ENCODE results near the gene ALG8. TPM values are rescaled to one million over a fixed set of nuclear protein-coding genes. Genes with fewer than 3 reads are reported as not detected.
"Not testable (repeated sequence)": the region's sequence is repeated elsewhere in the genome, so short reads cannot be mapped to it uniquely, and the experiment has no call there.

ALG8 gene
- polyA plus RNA-seq, 1 donor from 2014 or later = 42.1 TPM

DNA sequence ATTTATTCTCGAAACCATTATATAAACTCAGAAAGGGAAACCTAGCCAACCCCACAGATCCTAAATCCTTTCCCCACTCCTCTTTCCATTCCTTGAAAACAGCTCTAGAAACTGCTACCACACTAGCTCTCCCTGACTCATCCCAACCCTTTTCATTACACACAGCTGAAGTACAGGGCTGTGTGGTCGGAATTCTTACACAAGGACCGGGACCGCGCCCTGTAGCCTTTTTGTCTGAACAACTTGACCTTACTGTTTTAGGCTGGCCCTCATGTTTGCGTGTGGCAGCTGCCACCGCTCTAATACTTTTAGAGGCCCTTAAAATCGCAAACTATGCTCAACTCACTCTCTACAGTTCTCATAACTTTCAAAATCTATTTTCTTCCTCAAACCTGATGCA lies 54.9 kb downstream of the ALG8 start:
- not testable (repeated sequence) for H3K4me2 ChIP-seq (ENCODE audit: low read length)

DNA sequence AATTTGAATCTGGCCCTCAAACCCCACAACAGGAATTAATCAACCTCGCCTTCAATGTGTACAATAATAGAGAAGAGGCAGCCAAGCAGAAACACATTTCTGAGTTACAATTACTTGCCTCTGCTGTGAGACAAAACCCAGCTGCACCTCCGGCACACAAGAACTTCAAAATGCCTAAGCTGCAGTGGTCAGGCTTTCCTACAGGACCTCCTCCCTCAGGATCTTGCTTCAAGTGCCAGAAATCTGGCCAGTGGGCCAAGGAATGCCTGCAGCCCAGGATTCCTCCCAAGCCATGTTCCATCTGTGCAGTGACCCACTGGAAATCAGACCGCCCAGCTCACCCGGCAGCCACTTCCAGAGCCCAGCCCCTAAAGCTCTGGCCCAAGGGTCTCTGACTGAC lies 56.4 kb downstream of the ALG8 start:
- Histone ChIP-seq H3F3A (ENCODE audit: insufficient read depth, low read length, poor library complexity, severe bottlenecking) (no peaks in the 10 kb centered on the region), H3K9me3 (ENCODE audit: low read length) (no peaks in the 10 kb centered on the region), H3K9me2 (ENCODE audit: insufficient read depth, low read length) (no peaks in the 10 kb centered on the region), H3K36me3 (ENCODE audit: insufficient read depth, low read length) (no peaks in the 10 kb centered on the region), H3K79me2 (replicated peaks; ENCODE audit: insufficient read depth, low read length) (peaks cover 23% of the 10 kb centered on the region), H3K27ac (ENCODE audit: low read length) (no peak overlapping the region), H2AFZ (ENCODE audit: low read depth, low read length) (no peak overlapping the region), H3K9ac (ENCODE audit: low read length) (no peak overlapping the region), H4K20me1 (ENCODE audit: insufficient read depth) (no peaks in the 10 kb centered on the region), H3K4me2 (ENCODE audit: low read length) (no peak overlapping the region), H3K4me3 (ENCODE audit: low read length) (no peak overlapping the region), H3K27me3 (ENCODE audit: insufficient read depth, low read depth, low read length) (no peaks in the 10 kb centered on the region)
- TF ChIP-seq EP300 (conservative IDR thresholded peaks at IDR 0.05; ENCODE audit: poor library complexity, severe bottlenecking) (no peak), MXI1 (conservative IDR thresholded peaks at IDR 0.05; ENCODE audit: poor library complexity, severe bottlenecking) (no peak), RAD21 (conservative IDR thresholded peaks at IDR 0.05) (no peak), EZH2 (IDR thresholded peaks at IDR 0.05; ENCODE audit: borderline replicate concordance, insufficient read depth, low read length, poor library complexity, severe bottlenecking) (no peak)

More for the DNA sequence above, 54.9 kb downstream of the ALG8 start:
- not testable (repeated sequence) for H3F3A ChIP-seq (ENCODE audit: insufficient read depth, low read length, poor library complexity, severe bottlenecking); H3K36me3 ChIP-seq (ENCODE audit: insufficient read depth, low read length); H2AFZ ChIP-seq (ENCODE audit: low read depth, low read length); H4K20me1 ChIP-seq (ENCODE audit: insufficient read depth); H3K9me2 ChIP-seq (ENCODE audit: insufficient read depth, low read length); H3K4me3 ChIP-seq (ENCODE audit: low read length); H3K27me3 ChIP-seq (ENCODE audit: insufficient read depth, low read depth, low read length); H3K79me2 ChIP-seq (replicated peaks; ENCODE audit: insufficient read depth, low read length); H3K27ac ChIP-seq (ENCODE audit: low read length); H3K9ac ChIP-seq (ENCODE audit: low read length); H3K9me3 ChIP-seq (ENCODE audit: low read length)

- Histone ChIP-seq H3K4me3 (ENCODE audit: low read length) (no peak overlapping the region), H2AFZ (ENCODE audit: low read depth, low read length) (no peak overlapping the region), H3K36me3 (ENCODE audit: insufficient read depth, low read length) (no peaks in the 10 kb centered on the region), H3K4me2 (ENCODE audit: low read length) (no peak overlapping the region), H3K9me3 (ENCODE audit: low read length) (no peaks in the 10 kb centered on the region), H3K27ac (ENCODE audit: low read length) (no peak overlapping the region), H3K9ac (ENCODE audit: low read length) (no peak overlapping the region), H4K20me1 (ENCODE audit: insufficient read depth) (no peaks in the 10 kb centered on the region), H3K27me3 (ENCODE audit: insufficient read depth, low read depth, low read length) (no peaks in the 10 kb centered on the region), H3F3A (ENCODE audit: insufficient read depth, low read length, poor library complexity, severe bottlenecking) (no peaks in the 10 kb centered on the region), H3K79me2 (replicated peaks; ENCODE audit: insufficient read depth, low read length) (peaks cover 32% of the 10 kb centered on the region), H3K9me2 (ENCODE audit: insufficient read depth, low read length) (no peaks in the 10 kb centered on the region)
- no peak for TF ChIP-seq EZH2 (IDR thresholded peaks at IDR 0.05; ENCODE audit: borderline replicate concordance, insufficient read depth, low read length, poor library complexity, severe bottlenecking)
- TF ChIP-seq RAD21 (conservative IDR thresholded peaks at IDR 0.05) = no peak
- TF ChIP-seq POLR2AphosphoS5 (IDR thresholded peaks at IDR 0.05) = no peak
- TF ChIP-seq REST (IDR thresholded peaks at IDR 0.05; ENCODE audit: borderline replicate concordance) = no peak
- TF ChIP-seq TAF1 (IDR thresholded peaks at IDR 0.05; ENCODE audit: low read depth) = no peak
- no peak for TF ChIP-seq MXI1 (conservative IDR thresholded peaks at IDR 0.05; ENCODE audit: poor library complexity, severe bottlenecking)
- TF ChIP-seq, protein P1, sequence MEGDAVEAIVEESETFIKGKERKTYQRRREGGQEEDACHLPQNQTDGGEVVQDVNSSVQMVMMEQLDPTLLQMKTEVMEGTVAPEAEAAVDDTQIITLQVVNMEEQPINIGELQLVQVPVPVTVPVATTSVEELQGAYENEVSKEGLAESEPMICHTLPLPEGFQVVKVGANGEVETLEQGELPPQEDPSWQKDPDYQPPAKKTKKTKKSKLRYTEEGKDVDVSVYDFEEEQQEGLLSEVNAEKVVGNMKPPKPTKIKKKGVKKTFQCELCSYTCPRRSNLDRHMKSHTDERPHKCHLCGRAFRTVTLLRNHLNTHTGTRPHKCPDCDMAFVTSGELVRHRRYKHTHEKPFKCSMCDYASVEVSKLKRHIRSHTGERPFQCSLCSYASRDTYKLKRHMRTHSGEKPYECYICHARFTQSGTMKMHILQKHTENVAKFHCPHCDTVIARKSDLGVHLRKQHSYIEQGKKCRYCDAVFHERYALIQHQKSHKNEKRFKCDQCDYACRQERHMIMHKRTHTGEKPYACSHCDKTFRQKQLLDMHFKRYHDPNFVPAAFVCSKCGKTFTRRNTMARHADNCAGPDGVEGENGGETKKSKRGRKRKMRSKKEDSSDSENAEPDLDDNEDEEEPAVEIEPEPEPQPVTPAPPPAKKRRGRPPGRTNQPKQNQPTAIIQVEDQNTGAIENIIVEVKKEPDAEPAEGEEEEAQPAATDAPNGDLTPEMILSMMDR (IDR thresholded peaks at IDR 0.05; ENCODE audit: poor library complexity, severe bottlenecking) = no peak
- TF ChIP-seq EP300 (conservative IDR thresholded peaks at IDR 0.05; ENCODE audit: poor library complexity, severe bottlenecking) = no peak
- TF ChIP-seq SMC3 (conservative IDR thresholded peaks at IDR 0.05; ENCODE audit: poor library complexity) = no peak
Observed at GRCh38 chr11:78082146-78082545, 57.3 kb downstream of the ALG8 start.
